Lower leg skin (tissue), 3 donors: ENCODE data around the gene YIF1B.

Experiments used
- POLR2A ChIP-seq, 2 donors: fragments of 450-650 bp; IDR thresholded peaks; one replicate each; pipeline ENCODE4 v1.6.1; 2016 to 2017; ENCODE audit warnings: antibody characterized with exemption in 2 of 2, mild to moderate bottlenecking in 1 of 2, moderate library complexity in 1 of 2
- TF ChIP-seq, protein P1 (sequence below), 3 donors: fragments of 450-650 bp; IDR thresholded peaks; one replicate each; pipeline ENCODE4 v1.5.1; 2016; ENCODE audit warnings: antibody characterized with exemption in 3 of 3, mild to moderate bottlenecking in 3 of 3, moderate library complexity in 2 of 3

DNA sequence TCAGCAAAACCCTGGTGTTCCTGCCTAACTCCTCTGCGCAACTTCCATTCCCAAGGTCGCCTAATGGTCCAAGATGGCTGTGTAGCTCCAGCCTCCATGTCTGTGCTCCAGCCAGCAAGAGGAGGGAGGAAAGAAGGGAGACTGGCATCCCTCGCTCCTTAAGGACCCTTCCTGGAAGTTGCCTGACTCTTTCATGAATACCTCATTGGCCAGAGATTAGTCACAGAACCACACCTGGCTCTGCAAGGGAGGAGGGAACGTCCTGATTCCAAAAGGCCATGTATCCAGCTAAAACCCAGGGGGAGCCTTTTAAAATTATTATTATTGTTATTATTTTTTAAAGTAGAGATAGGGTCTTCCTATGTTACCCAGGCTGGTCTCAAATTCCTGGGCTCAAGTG lies 8.7 kb upstream of the YIF1B start:
- TF ChIP-seq POLR2A (IDR thresholded peaks at IDR 0.05) = no peak
- TF ChIP-seq, protein P1, sequence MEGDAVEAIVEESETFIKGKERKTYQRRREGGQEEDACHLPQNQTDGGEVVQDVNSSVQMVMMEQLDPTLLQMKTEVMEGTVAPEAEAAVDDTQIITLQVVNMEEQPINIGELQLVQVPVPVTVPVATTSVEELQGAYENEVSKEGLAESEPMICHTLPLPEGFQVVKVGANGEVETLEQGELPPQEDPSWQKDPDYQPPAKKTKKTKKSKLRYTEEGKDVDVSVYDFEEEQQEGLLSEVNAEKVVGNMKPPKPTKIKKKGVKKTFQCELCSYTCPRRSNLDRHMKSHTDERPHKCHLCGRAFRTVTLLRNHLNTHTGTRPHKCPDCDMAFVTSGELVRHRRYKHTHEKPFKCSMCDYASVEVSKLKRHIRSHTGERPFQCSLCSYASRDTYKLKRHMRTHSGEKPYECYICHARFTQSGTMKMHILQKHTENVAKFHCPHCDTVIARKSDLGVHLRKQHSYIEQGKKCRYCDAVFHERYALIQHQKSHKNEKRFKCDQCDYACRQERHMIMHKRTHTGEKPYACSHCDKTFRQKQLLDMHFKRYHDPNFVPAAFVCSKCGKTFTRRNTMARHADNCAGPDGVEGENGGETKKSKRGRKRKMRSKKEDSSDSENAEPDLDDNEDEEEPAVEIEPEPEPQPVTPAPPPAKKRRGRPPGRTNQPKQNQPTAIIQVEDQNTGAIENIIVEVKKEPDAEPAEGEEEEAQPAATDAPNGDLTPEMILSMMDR (IDR thresholded peaks at IDR 0.05) = no peak
